Smooth muscle cell of bladder (primary cell): ENCODE data around the gene LIMS4. TPM values are rescaled to one million over a fixed set of nuclear protein-coding genes. Genes with fewer than 3 reads are reported as not detected.

Source experiments
- total RNA-seq: library from RNA; depleted of rRNA; stranded (reverse); fragments of >200 nt; gene quantifications from 2 replicates; pipeline ENCODE4 v1.2.3, GENCODE V29; 2014

Gene LIMS4
- 1.1 TPM in 2 replicates for total RNA-seq

GRCh38 chr2:110472171-110473058 is at the start of gene LIMS4:
TSS of gene LIMS4 (minus strand) at chr2:110472816. CDS start at chr2:110472778, 38 bp downstream.

Other genes starting within 250 kb of the LIMS4 start
- gene RGPD6, start 104.4 kb upstream of the LIMS4 start, total RNA-seq: 20.8 and 31.2 TPM in 2 replicates
- 4.3 and 4.8 TPM in 2 replicates for gene BUB1, start 205.2 kb upstream of the LIMS4 start, total RNA-seq